Measurements from ENCODE around the gene WNT9B.
A peak's percentile ranks its signal among the peaks of the same experiment; 100 is the strongest.

The WNT9B gene

DNA sequence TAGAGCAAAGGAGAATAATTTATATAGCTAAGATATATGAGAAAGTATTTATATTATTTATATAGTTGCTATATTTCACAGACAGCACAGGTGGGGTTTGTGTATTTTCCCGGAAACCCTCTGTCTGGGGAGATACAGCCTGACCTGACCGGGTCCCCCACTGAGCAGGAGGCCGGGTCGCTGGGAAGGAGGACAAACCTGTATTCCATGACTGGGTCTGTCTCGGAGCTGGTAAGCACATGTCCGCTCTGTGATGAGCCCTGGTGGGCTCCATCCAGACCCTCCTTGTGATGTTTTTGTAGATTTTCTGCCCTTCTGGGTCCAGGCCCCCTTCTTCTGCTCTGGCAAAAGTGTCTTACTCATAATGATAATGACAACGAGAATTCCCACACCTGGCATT, 27.7 kb downstream of the WNT9B start:
- DNase-seq (ENCODE audit: low read depth, low spot score), result no peak

DNA sequence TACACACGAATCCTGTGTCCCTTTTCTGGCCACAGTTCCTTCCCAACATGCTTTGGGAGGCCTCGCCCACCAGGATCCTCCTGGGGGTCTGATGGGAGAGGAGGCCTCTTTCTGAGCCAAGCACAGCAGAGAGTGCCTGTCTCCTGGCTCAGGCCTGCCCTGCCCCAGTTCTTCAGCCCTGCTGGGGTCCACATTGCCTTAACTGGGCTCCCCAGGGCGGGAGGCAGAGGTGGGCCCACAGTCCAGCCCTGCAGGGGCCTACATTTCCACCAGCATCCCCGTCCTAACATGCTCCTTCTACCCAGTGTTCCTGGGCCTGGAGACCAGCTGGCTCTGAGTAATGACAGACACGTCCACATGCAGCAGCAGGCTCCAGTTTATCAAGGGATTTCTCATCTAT, 29.6 kb downstream of the WNT9B start:
- DNase-seq (ENCODE audit: low read depth, low spot score), result no peak

DNA sequence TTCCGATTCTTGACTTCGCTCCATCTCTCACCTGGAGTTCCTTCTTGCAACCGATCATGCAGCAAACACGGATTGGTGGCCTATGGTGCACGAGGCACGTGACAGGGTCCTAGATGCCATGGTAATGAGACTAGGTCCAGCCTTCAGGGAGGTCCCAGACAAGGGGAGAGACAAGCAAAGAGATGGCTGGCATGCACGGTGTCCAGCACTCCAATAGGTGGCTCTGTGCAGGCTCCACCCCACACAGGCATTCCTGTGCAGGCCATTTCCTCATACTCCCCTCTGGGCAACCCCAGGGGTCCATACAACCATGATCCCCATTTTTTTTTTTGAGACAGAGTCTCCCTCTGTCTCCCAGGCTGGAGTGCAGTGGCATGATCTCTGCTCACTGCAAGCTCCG, 31.3 kb downstream of the WNT9B start:
- DNase-seq (ENCODE audit: low read depth, low spot score), result no peak

DNA sequence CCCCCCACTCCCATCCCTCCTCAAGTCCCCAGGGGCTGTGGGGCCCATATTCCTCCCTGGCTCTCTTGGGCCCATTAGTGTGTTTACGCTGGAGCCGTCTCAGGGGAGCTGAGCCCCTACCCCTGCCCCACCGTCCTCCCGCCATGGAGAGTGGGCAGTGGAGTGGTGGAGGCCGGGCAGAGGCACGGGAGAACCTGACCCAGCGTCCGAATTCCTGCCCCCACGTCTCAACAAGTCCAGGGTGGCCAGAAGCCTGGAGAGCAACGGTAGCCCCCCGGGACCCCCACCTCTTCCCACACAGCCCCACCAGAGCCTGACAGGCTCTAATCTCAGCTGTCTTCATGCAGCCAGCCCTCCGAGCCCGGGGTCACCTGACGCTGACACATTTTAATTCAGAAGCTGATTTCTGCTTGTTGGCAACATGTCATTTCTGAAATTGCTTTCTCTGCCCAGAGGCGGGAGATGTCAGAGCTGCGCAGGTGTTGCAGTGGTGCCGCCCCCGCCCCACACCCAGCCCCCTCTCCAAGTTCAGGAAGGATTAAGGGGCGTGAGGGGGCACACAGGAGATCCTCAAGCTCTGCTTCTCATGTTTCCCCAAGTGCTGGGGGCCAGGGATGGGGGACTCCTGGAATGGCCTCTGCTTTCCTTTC, 32.6 kb downstream of the WNT9B start:
- DNase-seq (ENCODE audit: low read depth, low spot score), result no peak

DNA sequence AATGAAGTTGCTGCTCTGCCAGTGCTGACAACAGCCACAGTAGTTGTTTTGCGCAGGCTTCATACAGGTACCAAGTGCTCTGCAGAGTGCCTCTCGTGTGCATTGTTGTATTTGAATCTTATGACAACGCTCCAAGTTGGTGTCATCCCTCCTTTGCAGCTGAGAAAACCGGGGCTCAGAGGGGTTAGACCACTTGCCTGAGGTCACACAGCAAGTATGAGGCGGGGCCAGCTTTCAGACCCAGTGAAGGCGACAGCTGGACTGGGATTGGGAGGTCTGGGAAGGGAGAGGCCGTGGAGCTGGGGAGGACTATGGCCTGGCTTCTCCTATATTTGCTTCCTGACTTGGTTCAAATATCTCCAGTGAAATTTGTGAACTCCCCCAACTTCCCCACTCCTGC, 33.2 kb downstream of the WNT9B start:
- DNase-seq (ENCODE audit: low read depth, low spot score), result no peak

DNA sequence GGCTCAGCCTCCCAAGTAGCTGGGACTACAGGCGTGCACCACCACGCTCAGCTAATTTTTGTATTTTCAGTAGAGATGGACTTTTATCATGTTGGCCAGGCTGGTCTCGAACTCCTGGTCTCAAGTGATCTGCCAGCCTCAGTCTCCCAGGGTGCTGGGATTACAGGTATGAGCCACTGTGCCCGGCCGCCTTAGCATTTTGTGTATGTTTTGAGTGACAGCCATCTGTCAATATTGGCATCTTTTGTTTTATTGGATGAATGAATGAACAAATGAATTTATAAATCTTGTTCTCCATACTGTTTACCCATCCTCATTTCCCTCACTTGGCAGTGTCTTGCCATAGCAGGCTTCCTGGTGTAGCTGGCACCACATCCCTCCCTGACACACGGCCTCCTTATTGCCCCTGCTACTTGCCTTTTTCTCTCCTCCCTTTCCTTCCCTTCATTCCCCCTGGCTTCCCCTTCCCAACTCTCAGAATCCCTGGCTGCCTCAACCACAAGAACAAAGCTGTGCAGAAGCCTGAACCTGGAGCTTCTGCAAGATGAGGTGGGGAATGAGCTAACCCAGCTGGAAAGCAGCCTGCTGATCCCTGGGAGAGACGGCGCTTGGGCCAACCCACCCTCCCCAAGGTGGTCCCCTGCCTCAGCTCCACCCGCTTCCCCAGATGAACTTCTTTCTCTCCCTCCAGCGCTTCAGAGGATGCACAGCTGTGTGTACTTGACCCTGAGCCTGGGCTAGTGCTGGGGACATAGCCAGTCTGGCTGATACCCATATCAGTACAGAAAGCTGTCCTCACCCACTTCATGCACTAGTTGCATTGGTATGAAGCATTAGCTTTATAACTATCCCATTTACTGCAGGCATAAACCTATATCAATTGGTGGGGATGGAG, 34.3 kb downstream of the WNT9B start:
- no peak for DNase-seq (ENCODE audit: low read depth, low spot score)

DNA sequence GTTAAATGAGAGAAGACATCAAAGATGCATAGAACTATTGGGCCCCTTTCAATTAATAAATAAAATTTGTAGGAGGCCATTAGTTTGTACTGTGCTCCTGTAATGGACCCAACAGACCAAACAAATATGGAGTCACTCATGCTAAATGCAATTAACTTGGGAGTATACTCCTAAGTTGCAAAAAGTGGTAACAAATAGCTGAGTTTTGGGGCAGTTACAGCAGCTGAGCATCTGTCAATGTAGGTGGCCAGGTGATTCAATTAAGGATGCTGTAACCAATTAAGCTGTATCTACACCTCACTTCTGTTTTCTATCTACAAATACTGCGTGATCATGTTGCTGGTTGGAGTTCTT, 34.9 kb downstream of the WNT9B start:
- DNase-seq (ENCODE audit: low read depth, low spot score), result no peak

DNA sequence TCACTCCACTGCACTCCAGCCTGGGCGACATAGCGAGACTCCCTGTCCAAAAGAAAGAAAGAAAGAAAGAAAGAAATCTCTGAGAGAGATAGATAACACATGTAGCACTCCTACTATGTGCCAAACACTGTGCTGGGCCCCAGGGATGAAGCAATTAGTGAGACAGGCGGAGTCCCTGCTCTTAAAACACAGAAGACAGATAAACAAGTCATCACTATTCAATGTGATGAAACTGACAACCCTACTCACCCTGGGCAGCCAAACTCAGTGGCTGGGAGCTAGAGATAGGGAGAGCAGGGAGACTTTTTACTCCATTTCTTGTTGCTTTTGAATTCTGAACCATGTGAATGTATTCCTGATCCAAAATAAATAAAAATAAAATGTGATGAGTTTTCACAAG, 36.3 kb downstream of the WNT9B start:
- no peak for DNase-seq (ENCODE audit: low read depth, low spot score)

DNA sequence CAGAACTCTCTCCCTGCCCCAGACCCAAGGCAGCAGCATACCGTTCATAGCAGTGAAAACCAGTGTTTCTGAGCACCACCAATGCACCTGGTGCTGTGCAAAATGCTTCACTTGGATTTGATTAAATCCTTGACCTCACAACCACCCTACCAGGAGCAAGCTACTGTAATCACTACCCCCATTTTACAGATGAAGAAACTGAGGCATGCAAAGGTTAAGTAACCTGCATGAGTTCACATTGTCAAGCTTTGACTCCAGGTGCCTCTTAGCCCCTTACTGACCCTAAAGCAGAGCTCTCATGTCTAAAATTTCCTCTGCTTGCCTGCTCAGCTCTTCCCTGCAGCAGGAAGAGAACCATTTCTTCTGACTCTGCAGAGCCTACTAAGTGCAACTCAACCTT, 37.3 kb downstream of the WNT9B start:
- no peak for DNase-seq (ENCODE audit: low read depth, low spot score)

DNA sequence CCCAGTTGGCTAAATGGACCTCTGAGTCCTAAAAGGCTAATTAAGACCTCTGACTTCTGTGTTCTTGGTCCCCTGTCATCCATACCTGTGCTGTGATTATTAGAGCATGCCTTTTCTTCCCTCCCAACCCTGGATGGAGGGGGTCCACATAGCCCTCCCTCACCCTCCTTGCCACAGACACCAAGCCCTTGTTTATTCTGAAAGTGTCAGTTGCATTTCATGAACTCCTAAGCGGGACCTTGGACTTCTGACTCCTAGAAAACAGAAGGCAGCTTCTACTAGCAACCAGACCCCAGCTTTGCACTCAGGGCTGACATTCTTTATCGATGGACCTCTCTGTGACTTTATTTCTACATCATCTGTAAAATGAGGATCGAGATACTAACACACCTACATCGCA, 38.1 kb downstream of the WNT9B start:
- DNase-seq (ENCODE audit: low read depth, low spot score), result no peak

DNA sequence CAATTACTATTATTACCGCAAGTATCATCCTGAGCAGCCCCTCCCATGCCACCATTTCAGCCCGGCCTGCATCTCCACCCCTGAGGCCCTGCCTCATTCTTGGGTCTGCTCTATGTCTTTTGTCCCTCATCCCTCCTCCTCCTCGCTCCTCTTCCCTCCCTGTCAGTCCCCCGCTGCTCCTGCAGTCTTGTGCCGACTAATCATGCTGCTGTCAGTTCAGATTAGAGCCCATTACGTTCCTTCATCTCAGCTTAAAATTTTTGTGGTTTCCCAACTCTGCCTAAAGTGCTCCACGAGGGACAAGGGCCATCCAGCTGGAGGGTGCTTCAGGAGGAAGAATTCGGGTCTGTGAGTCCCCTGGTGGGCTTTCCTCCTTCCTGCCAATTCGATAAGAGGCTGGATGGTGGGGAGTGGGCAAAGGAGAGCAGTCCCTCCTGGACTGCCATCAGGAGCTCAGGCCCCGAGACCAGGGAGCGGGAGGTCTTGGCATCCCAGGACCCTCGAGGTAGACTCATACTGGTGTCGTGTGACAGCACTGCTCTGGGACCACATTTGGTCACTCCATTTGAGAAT, 38.7 kb downstream of the WNT9B start:
- DNase-seq (ENCODE audit: low read depth, low spot score), result peak; percentile 10

DNA sequence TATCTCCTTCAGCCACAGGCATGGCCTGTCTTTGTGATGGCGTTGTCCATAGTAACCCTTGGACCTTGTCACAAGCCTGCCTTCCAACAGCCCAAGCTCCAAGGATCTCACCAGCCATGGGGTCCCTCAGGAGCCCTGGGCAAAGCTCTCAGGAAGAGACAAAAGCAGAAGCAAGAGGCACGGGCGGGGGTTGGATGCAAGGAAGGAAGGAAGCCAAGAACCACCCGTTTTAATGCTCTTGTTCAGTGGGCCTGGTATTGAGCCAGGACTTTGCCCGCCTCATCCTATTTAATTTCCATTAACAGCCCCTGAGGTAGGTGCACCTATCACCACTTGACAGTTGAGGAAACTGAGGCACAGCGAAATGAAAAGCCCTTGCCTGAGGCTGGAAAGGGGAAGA, 39.3 kb downstream of the WNT9B start:
- DNase-seq (ENCODE audit: low read depth, low spot score), result no peak

DNA sequence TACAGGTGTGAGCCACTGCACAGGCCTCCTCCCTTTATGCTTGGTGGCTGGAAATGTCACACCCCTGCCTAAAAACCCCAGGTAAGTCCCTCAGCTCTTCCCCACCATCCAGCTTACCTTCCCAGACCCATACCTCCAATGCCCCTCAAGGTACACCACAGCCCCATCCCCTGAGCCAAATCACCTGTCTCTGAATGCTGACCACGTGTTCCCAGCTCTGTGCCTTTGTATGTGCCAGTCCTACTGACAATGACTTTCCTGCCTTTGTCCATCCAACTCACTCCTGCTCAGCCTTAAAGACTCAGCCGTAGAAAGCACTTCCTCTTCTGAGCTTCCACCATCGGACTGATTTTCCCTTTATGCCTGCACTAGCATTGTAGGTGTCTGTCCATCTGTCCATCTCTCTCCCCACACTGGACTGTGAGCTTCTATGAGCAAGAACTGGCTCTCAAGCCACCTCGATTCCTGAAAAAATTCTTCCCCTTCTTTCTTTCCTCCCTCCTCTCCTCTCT, 40.9 kb downstream of the WNT9B start:
- no peak for DNase-seq (ENCODE audit: low read depth, low spot score)

DNA sequence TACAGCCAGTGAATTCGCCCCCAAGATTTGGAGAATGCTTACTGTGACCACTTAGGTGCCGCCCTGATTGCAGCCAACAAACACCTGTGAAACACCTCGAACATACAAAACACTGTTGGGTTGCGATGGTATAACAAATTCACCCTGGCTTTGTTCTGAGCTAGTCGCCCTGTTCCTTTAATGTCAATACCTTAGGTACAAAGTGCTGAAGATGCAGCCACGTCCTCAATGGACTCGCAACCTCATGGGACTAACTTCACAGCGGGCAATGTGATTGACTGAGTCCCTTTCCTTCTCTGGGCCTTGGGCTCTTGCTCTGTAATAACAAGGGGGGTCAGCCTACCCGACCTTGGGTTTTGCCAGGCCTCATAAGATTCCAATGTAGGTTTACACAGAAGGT, 42.6 kb downstream of the WNT9B start:
- DNase-seq (ENCODE audit: low read depth, low spot score), result no peak

DNA sequence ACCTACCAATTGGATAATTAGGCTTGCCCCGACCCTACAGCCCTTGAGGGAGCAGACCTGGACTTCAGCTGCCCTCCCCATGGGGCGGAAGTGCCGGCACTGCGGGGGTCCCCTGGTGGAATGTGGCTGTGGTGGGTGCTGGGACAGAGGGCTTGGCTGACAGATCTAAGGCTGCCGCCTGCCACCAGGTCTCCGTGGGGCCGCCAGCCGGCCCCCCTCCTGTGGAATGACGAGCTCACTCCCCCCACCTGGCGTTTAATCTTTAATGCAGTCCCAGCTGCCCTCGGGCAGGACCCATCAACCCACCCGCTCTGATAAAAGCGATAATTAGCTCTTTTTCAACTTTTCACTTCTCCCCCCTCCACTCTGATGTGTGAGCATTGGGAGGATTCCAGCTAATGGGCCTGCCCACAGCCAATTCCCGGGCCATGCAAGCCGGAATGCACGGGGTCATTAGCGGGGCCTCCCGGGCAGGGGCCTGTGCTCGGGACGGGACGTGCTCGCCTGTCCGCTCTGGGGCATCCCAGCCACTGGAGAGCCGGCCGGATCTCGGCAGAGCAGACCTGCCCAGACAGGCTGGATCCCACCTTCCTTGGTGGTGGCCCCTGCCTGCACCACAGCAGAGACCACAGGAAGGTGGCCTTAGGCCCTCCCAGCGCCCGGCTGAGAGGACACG, 43.2 kb downstream of the WNT9B start:
- DNase-seq (ENCODE audit: low read depth, low spot score), result peak; percentile 45

DNA sequence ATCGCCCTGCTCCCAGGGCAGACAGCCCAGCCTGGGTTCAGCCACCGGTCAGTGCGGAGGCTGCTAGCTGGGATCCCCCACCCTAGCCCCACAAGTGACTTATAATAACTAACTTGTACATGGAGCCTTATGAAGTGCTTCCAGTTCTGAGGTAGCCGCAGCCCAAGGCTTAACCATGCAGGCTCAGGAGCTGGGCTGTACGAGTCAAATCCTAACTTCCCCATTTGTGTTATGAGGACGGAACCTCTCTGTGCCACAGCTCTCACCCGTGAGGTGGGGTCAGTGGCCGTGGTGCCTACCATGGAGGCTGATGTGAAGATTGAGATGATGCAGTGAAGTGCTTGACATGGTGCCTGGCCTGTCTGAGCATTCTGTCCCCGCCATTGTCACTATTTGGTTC, 43.8 kb downstream of the WNT9B start:
- no peak for DNase-seq (ENCODE audit: low read depth, low spot score)

DNA sequence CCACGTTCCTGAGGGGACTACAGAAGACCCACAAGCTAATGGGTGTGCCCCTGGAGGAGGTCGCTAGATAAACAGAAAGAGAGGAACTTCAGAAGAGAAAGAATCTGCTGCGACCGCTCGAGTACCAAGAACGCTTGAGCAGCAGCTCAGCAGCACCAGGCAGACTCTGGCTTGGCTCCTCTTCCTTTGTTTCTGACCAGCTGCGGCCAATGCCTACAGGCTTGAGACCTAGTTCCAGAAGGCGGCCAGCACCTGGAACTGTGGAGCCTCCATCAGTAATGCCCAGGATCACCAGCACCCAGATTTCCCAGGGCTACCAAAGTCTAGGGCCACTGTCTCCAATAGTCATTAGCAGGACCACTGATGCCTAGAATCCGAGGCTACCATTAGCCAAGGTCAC, 45.6 kb downstream of the WNT9B start:
- DNase-seq (ENCODE audit: low read depth, low spot score), result no peak

DNA sequence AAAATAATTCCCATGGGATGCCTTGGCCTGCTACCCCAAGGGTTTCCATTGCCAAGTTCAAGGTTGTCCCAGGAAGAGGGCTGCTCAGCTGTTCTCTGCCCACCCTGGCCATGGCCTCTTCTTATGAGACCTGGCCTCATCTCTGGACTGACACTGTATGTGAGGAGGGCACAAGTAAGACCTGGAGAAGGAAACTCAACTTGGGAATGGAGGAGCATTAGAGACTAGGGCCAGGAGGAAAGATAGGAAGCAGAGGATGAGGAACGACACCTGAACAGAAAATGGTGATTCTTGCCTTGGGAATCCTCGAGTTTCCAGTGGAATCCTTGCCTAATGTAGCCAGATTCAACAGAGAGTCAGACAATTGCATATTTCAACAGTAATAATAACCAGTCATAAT, 47.0 kb downstream of the WNT9B start:
- no peak for DNase-seq (ENCODE audit: low read depth, low spot score)

DNA sequence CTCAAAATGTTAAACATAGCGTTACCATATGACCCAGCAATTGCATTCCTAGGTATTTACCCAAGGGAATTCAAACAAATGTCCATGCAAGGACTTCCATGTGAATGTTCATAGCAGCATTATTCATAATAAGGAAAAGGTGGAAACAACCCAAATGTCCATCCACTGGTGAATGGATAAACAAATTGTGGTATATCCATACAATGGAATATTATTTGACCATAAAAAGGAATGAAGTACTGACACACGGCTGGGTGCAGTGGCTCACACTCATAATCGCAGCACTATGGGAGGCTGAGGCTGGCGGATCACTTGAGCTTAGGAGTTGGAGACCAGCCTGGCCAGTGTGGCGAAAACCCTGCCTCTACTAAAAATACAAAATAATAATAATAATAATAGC, 47.5 kb downstream of the WNT9B start:
- no peak for DNase-seq (ENCODE audit: low read depth, low spot score)

DNA sequence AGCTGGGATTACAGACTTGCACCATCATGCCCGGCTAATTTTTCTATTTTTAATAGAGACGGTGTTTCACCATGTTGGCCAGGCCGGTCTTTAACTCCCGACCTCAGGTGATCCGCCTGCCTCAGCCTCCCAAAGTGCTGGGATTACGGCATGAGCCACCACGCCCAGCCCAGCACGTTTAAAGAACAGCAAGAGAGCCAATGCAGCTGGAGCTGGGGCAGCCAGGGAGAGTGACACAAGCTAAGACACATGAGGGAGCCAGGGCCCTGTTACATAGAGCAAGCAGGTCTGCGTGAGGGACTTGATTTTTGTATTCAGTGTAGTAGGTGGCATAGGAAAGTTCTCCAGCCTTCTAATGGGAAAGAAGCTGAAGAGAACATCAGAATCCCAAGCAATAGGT, 49.9 kb downstream of the WNT9B start:
- DNase-seq (ENCODE audit: low read depth, low spot score), result no peak

DNA sequence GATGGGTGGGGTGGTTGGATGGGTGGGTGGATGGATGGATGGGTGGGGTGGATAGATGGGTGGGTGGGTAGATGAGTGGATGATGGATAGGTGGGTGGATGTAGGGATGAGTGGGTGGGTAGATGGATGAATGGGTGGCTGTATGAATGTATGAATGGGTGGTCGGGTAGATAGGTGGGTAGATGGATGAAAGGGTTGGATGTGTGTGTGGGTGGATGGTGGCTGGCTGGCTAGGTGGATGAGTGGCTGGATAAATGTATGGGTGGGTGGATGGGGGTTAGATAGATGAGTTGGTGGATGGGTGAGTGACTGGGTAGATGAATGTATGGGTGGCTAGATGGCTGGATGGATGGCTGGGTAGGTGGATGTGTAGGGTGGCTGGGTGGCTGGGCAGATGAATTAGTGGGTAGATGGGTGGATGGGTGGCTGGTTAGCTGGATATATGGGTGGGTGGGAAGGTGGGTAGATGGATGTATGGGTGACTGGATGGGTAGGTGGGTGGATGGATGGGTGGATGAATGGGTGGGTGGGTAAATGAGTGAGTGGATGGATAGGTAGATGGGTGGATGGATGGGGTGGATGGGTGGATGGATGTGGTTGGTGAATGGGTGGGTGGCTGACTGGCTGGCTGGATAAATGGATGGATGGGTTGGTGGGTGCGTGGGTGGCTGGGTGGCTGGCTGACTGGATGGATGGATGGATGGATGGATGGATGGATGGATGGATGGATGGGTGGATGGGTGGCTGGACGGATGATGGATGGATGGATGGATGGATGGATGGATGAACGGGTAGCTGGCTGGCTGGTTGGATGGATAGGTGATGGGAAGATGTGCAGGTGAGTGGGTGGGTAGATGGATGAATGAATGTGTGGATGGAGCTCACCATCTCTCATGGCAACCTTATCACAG, 52.6 kb downstream of the WNT9B start:
- DNase-seq (ENCODE audit: low read depth, low spot score), result no peak
